ENCODE results near the gene C20orf144.

C20orf144 gene

GRCh38 chr20:33671573-33672288 lies 9.6 kb downstream of the C20orf144 start:
- Histone ChIP-seq H3K4ac (ENCODE audit: low read depth in 1 of 2, low read length in 2 of 2) (no peak overlapping the region), H4K91ac (ENCODE audit: low read length) (no peak overlapping the region), H3K9me3 (ENCODE audit: control insufficient read depth, low read length) (no peaks in the 10 kb centered on the region), H3K4me2 (ENCODE audit: low read length, poor library complexity, severe bottlenecking) (peak overlapping the region; percentile 86), H3K79me1 (replicated peaks; ENCODE audit: low read length, poor library complexity, severe bottlenecking) (peaks cover 24% of the 10 kb centered on the region), H4K8ac (ENCODE audit: low read length) (no peak overlapping the region), H3K23ac (ENCODE audit: low read length in 2 of 2) (no peak overlapping the region), H3K4me1 (ENCODE audit: control insufficient read depth, insufficient read depth, low read depth, low read length) (peaks cover 57% of the 10 kb centered on the region), H3K9ac (ENCODE audit: low read length) (no peak overlapping the region), H2AK5ac (ENCODE audit: low read length, severe bottlenecking) (peak overlapping the region; percentile 31), H2AFZ (ENCODE audit: low read depth, low read length) (no peak overlapping the region), H3K27ac (ENCODE audit: low read length, poor library complexity, severe bottlenecking) (peak overlapping the region; percentile 29), H3K36me3 (ENCODE audit: control insufficient read depth in 1 of 2, insufficient read depth in 2 of 2, low read depth in 1 of 2, low read length in 2 of 2) (peaks cover 39 to 53% of the 10 kb centered on the region in 2 experiments), H3K27me3 (ENCODE audit: control insufficient read depth in 1 of 2, insufficient read depth in 1 of 2, low read length in 2 of 2) (no peaks in the 10 kb centered on the region), H3K14ac (ENCODE audit: low read length in 2 of 2) (no peak overlapping the region), H3K18ac (ENCODE audit: low read depth in 1 of 2, low read length in 2 of 2) (no peak overlapping the region), H2BK5ac (ENCODE audit: low read depth, low read length, poor library complexity, severe bottlenecking) (no peak overlapping the region), H2BK15ac (ENCODE audit: low read depth, poor library complexity, severe bottlenecking) (no peak overlapping the region), H2BK120ac (ENCODE audit: low read depth, low read length) (no peak overlapping the region), H2BK12ac (ENCODE audit: low read length in 2 of 2) (peak overlapping the region in 1 of 2 experiments; percentile 29), H3K4me3 (ENCODE audit: insufficient read depth in 1 of 2, low read depth in 1 of 2, low read length in 2 of 2) (no peak overlapping the region)
- DNase-seq, result no peak
- 93% methylated on average over 8 of the region's 8 CpGs for WGBS

DNA sequence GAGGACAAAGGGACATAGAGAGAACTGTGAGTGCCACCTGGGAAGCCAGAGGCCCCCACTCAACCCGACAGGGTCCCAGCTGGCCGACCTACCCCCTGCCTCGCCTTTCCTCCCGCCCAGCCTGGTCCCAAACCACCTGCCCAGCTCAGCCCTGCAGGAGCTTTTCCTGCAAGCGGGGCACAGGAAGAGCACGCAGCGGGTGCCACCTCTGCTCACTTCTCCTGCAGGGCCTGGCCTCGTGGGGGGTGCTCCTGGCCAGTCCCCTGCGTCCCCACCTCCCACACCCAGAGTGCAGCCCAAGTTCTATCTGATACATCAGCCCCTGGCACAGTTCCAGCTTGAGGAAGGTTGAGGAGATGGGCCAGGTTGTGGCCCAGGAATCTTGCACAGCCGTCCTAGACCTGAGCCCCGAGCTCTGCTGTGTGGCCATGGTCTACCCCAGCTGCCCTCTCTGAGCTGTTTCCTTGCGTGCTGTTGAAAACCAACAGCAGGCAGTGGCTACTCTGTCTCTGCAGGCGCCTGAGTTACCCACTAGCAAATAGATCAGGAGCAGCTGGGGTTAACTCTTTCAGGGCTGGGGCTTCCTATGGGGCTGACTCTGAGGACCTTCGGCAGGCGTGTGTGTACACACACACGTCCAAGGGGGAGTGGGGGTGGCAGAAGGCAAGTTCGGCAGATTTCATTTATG lies 10.4 kb downstream of the C20orf144 start:
- peaks cover 50% of the 10 kb centered on the region for H3K4me1 ChIP-seq (ENCODE audit: control insufficient read depth, insufficient read depth, low read depth, low read length)

DNA sequence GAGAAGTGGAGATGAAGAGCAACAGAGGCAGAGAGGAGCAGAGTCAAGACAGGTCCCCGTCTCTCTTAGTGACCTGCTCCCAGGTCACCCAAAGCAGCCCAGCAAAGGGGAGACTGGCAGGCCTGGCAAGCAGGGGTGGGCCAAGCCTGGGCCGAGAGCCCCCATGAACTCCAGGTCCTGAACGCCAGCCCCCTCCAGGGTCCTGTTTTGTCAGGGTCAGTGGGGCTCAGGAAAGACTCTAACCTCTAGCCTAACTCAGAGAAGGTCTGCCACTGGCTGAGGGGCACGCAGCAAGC lies 10.9 kb downstream of the C20orf144 start:
- H3K14ac ChIP-seq (ENCODE audit: low read length in 2 of 2), result peak overlapping the region in 1 of 2 experiments; percentile 86
- peak overlapping the region; percentile 21 for H4K8ac ChIP-seq (ENCODE audit: low read length)
- H2BK15ac ChIP-seq (ENCODE audit: low read depth, poor library complexity, severe bottlenecking), result peak overlapping the region; percentile 36
- H3K36me3 ChIP-seq (ENCODE audit: control insufficient read depth in 1 of 2, insufficient read depth in 2 of 2, low read depth in 1 of 2, low read length in 2 of 2), result peaks cover 39 to 43% of the 10 kb centered on the region in 2 experiments
- H2BK12ac ChIP-seq (ENCODE audit: low read length in 2 of 2), result peak overlapping the region in 1 of 2 experiments; percentile 45
- peaks cover 50% of the 10 kb centered on the region for H3K4me1 ChIP-seq (ENCODE audit: control insufficient read depth, insufficient read depth, low read depth, low read length)
- no peak overlapping the region for H3K23ac ChIP-seq (ENCODE audit: low read length in 2 of 2)
- peak overlapping the region; percentile 86 for H3K4me2 ChIP-seq (ENCODE audit: low read length, poor library complexity, severe bottlenecking)
- peak overlapping the region; percentile 43 for H2AK5ac ChIP-seq (ENCODE audit: low read length, severe bottlenecking)
- no peaks in the 10 kb centered on the region for H3K9me3 ChIP-seq (ENCODE audit: control insufficient read depth, low read length)
- no peak for DNase-seq
- peak overlapping the region; percentile 58 for H3K27ac ChIP-seq (ENCODE audit: low read length, poor library complexity, severe bottlenecking)
- H3K27me3 ChIP-seq (ENCODE audit: control insufficient read depth in 1 of 2, insufficient read depth in 1 of 2, low read length in 2 of 2), result no peaks in the 10 kb centered on the region
- H3K9ac ChIP-seq (ENCODE audit: low read length), result peak overlapping the region; percentile 89
- no peak overlapping the region for H2AFZ ChIP-seq (ENCODE audit: low read depth, low read length)
- H3K4me3 ChIP-seq (ENCODE audit: insufficient read depth in 1 of 2, low read depth in 1 of 2, low read length in 2 of 2), result peak overlapping the region; percentile 76 to 84
- no peak overlapping the region for H4K91ac ChIP-seq (ENCODE audit: low read length)
- peak overlapping the region in 1 of 2 experiments; percentile 83 for H3K4ac ChIP-seq (ENCODE audit: low read depth in 1 of 2, low read length in 2 of 2)
- peak overlapping the region; percentile 21 for H2BK120ac ChIP-seq (ENCODE audit: low read depth, low read length)
- H3K79me1 ChIP-seq (replicated peaks; ENCODE audit: low read length, poor library complexity, severe bottlenecking), result peaks cover 19% of the 10 kb centered on the region
- WGBS, result 38% methylated on average over 4 of the region's 4 CpGs
- H3K18ac ChIP-seq (ENCODE audit: low read depth in 1 of 2, low read length in 2 of 2), result peak overlapping the region; percentile 34 to 73
- H2BK5ac ChIP-seq (ENCODE audit: low read depth, low read length, poor library complexity, severe bottlenecking), result peak overlapping the region; percentile 37

More for the DNA sequence above, 10.4 kb downstream of the C20orf144 start:
- Histone ChIP-seq H3K9me3 (ENCODE audit: control insufficient read depth, low read length) (no peaks in the 10 kb centered on the region), H3K9ac (ENCODE audit: low read length) (peak overlapping the region; percentile 89), H2BK12ac (ENCODE audit: low read length in 2 of 2) (peak overlapping the region in 1 of 2 experiments; percentile 45), H3K27ac (ENCODE audit: low read length, poor library complexity, severe bottlenecking) (peak overlapping the region; percentile 58), H2BK5ac (ENCODE audit: low read depth, low read length, poor library complexity, severe bottlenecking) (no peak overlapping the region), H3K79me1 (replicated peaks; ENCODE audit: low read length, poor library complexity, severe bottlenecking) (peaks cover 20% of the 10 kb centered on the region), H3K14ac (ENCODE audit: low read length in 2 of 2) (no peak overlapping the region), H3K4ac (ENCODE audit: low read depth in 1 of 2, low read length in 2 of 2) (no peak overlapping the region), H3K4me3 (ENCODE audit: insufficient read depth in 1 of 2, low read depth in 1 of 2, low read length in 2 of 2) (peak overlapping the region; percentile 76 to 84), H3K18ac (ENCODE audit: low read depth in 1 of 2, low read length in 2 of 2) (peak overlapping the region in 1 of 2 experiments; percentile 13), H2BK120ac (ENCODE audit: low read depth, low read length) (no peak overlapping the region), H2BK15ac (ENCODE audit: low read depth, poor library complexity, severe bottlenecking) (no peak overlapping the region), H4K91ac (ENCODE audit: low read length) (no peak overlapping the region), H4K8ac (ENCODE audit: low read length) (no peak overlapping the region), H3K36me3 (ENCODE audit: control insufficient read depth in 1 of 2, insufficient read depth in 2 of 2, low read depth in 1 of 2, low read length in 2 of 2) (peaks cover 39 to 48% of the 10 kb centered on the region in 2 experiments), H3K27me3 (ENCODE audit: control insufficient read depth in 1 of 2, insufficient read depth in 1 of 2, low read length in 2 of 2) (no peaks in the 10 kb centered on the region), H2AK5ac (ENCODE audit: low read length, severe bottlenecking) (no peak overlapping the region), H2AFZ (ENCODE audit: low read depth, low read length) (no peak overlapping the region), H3K4me2 (ENCODE audit: low read length, poor library complexity, severe bottlenecking) (peak overlapping the region; percentile 86), H3K23ac (ENCODE audit: low read length in 2 of 2) (no peak overlapping the region)
- WGBS, result 58% methylated on average over 17 of the region's 17 CpGs
- DNase-seq, result peak; percentile 51

Measured in mesenchymal stem cell (in vitro differentiated cells and primary cell).